HG02798 (cell line): ENCODE measurements around the gene MRPL49.

ENCODE experiments used
- ATAC-seq: cut with Tn5 transposase; IDR thresholded peaks from one replicate; pipeline ENCODE4 v1.9.1; 2021; ENCODE audit warnings: mild to moderate bottlenecking; ENCODE audit not compliant: unreplicated experiment, poor library complexity

The MRPL49 gene

GRCh38 chr11:65102142-65103095 is 19.7 kb upstream of the MRPL49 start:
- no peak for ATAC-seq

DNA sequence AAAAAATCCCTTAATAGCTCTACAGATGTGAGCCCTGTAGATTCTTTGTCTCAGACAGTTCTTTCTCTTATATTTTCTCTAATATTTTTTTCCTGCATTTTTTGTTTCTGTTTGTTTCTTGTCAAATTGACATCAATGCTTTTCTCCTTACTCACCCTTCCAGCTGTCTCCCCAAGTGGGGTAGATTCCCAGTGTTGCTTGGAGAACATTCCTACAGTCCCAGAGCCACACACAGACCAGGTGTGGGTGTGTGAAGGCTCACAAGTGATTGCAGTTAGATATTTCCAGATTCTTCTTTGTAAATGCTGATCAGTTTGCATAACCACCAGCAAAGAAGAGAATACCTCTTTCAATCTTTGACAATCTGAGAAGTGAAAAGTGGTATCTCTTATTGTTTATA is 18.6 kb upstream of the MRPL49 start:
- no peak for ATAC-seq

DNA sequence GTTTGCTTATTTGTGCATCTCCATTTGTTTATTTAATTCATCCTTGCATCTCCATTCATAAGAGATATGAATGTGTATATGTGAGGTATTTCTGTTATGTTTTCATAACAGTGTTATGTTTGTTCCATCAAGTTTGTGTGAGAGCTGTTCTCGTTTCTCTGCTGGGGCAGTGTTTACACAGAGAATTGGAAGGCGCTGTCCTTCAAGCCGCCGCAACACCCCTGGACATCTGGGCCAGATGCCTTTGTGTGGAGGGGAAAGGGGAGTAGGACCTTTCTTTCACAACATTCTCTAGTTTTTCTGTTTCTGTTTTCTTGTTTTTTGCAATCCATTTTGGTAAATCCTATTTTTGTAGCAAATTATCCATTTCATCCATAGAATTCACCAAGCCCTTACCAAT is 17.5 kb upstream of the MRPL49 start:
- no peak for ATAC-seq

DNA sequence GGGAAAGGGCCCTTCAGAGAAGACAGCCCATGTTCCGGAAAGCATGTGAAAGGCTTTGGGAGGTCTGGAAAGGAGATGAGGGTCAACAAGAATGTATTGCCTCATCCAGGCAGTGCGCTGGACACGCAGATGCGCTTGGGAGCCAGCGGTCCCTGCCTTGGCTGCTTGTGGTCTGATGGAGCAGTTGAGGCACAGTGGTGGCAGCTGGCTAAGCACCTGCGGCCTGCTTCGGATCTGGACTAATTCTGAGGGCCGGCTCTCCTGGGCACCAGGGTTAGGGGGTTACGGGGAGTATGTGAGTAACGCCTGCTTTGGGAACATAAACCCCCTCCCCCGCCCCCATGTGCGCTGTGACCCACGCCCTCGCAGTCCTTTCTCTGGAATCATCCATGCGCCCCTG is 15.0 kb upstream of the MRPL49 start:
- no peak for ATAC-seq

DNA sequence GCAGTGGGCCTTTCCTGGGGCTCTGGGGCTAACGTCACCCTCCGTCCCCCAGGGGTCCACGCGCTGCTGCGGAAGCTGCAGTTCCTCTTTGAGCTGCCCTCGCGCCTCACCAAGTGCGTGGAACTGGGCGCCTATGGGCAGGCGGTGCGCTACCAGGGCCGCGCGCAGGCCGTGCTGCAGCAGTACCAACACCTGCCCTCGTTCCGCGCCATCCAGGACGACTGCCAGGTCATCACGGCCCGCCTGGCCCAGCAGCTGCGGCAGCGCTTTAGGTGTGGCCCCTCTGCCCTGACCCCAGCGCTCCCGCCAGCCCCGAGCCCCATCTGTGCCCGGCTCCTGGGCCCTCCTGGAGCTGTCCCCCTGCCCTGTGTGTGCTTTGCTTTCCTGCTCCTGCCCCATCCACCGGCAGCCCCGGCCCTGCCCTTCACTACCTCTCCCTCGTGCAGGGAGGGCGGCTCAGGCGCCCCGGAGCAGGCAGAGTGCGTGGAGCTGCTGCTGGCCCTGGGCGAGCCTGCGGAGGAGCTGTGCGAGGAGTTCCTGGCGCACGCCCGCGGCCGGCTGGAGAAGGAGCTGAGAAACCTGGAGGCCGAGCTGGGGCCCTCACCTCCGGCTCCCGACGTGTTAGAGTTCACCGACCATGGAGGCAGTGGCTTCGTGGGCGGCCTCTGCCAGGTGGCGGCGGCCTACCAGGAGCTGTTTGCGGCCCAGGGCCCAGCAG is 14.2 kb upstream of the MRPL49 start:
- no peak for ATAC-seq

GRCh38 chr11:65108469-65109123 is 13.5 kb upstream of the MRPL49 start:
- ATAC-seq = no peak

DNA sequence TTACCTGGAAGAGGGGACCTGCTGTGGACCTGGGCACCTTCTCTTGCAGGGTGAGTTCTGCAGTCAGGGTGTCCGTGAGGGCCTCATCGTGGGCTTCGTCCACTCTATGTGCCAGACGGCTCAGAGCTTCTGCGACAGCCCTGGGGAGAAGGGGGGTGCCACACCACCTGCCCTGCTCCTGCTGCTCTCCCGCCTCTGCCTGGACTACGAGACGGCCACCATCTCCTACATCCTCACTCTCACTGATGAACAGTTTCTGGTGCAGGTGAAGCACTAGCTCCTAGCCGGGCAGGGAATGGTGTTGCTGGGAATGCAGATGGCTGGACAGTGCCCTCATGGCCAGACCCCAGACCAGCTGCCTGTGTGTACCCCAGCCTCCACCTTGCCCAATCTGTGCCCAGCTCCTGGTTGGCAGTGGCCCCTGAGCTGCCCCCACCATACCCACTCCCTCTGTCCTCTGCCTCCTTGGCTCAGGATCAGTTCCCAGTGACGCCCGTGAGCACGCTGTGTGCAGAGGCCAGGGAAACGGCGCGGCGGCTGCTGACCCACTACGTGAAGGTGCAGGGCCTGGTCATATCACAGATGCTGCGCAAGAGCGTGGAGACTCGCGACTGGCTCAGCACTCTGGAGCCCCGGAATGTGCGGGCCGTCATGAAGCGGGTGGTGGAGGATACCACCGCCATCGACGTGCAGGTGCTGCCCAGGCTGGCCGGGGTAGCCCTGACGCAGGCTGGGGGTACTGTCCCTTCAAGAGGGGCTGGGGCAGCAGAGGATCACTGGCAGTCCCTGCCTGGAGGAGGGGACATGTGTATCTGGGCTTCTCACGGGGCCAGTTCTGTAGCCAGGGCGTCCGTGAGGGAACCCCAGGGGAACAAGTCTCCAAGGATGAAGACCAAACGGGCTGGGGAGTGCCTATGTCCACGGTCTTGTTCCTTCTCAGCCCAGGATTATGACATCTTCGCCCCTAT is 12.6 kb upstream of the MRPL49 start:
- ATAC-seq = no peak

GRCh38 chr11:65110354-65110861 is 11.7 kb upstream of the MRPL49 start:
- peak; percentile 29 for ATAC-seq

- no peak for ATAC-seq
These were observed 10.9 kb upstream of the MRPL49 start for GRCh38 chr11:65111159-65111743.

DNA sequence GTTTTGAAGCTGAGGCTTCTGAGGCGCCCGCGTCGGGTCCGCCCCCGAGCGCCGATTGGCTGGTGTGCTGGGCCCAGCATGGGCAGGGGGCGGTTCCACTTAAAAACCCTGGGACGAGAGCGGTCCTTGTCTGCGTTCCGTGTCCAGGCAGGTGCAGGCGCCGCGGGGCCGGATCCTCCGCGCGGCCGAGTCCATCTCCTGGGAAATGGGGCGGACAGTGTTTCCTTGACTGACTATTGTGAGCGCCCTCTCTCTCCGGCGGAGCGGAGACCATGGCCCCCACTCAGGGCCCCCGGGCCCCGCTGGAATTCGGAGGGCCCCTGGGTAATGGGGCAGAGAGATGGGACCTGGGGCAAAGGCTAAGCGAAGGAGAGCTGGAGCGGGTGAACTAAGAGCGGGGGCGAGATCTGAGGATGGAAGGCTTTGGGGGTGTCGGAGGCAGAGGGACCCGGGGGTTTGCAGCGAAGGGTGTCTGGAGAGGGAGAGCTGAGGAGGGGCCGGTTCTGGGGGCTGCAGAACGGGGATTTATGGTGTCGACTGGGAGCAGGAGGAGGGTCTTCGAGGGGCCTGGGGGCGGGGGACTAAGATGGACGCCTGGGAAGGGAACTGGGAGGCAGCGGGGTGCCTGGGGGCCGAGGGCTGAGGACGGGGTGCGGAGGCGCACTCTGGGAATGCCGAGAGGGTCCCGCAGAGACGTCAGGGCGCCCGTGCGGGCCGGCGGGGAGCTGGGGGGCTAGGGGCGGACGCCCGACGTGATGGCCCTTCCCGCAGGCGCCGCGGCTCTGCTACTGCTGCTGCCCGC is 10.2 kb upstream of the MRPL49 start, which contains the start of gene TM7SF2:
TM7SF2 (plus strand) TSS at position 129 of the 802 bp plus-strand sequence; CDS start at position 273, 144 bp downstream.
- ATAC-seq = peak; percentile 77

- peak; percentile 34 for ATAC-seq
These were observed 9.4 kb upstream of the MRPL49 start for GRCh38 chr11:65112546-65113360.

DNA sequence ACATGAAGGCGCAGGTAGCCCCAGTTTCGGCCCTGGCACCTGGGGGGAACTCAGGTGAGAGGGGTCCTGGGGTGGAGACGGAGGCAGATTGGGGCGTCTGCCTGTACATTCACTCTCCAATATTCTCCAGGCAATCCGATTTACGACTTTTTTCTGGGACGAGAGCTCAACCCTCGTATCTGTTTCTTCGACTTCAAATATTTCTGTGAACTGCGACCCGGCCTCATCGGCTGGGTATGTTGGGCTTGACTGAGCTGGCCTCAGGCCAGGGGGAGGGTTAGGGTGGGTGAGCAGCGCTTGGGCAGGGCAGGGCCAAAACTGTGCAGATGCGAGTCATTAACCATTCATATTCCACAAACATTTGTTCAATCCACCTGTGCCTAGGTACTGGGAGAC is 8.8 kb upstream of the MRPL49 start:
- ATAC-seq = no peak

GRCh38 chr11:65113839-65114238 is 8.3 kb upstream of the MRPL49 start:
- ATAC-seq = no peak

DNA sequence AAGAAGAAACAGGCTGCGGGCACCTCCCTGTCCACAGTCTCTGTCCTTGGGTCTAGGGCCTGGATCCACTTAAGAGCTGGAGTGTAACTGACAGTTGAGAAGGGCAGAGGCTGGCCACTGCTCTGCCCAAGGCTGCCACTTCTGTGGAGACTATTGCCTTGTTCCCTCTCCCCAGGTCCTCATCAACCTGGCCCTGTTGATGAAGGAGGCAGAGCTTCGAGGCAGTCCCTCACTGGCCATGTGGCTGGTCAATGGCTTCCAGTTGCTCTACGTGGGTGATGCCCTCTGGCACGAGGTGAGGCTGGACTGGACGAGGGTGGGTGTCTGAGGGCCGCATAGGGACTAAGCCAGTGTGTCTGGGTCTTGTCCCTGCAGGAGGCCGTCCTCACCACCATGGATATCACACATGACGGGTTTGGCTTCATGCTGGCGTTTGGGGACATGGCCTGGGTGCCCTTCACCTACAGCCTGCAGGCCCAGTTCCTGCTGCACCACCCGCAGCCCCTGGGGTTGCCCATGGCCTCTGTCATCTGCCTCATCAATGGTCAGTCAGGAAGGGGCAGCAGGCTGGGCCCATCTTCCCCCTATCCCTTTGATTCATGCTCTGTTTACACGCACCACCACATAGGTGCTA is 7.5 kb upstream of the MRPL49 start:
- no peak for ATAC-seq

DNA sequence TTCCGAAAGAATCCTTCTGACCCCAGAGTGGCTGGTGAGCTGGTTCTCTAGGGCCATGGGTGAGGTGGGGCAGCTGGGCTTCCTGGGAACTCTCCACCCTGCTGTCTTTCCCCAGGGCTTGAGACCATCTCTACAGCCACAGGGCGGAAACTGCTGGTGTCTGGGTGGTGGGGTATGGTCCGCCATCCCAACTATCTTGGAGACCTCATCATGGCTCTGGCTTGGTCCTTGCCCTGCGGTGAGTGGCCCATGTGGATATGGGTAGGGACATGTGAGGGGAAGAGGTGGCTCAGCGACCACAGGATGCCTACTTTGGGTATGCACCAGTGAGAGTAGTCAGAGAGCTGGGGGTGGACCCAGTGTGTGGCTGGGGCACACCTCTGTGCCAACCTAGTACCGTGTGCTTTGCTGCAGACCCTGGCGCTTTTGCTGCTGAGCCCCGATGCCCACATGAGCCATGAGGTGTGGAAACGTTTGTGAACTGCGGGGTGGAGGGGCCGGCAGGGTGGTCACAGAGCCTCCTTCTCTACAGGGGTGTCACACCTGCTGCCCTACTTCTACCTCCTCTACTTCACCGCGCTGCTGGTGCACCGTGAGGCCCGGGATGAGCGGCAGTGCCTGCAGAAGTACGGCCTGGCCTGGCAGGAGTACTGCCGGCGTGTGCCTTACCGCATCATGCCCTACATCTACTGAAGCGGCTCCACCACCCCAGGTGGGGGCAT is 6.6 kb upstream of the MRPL49 start:
- no peak for ATAC-seq

DNA sequence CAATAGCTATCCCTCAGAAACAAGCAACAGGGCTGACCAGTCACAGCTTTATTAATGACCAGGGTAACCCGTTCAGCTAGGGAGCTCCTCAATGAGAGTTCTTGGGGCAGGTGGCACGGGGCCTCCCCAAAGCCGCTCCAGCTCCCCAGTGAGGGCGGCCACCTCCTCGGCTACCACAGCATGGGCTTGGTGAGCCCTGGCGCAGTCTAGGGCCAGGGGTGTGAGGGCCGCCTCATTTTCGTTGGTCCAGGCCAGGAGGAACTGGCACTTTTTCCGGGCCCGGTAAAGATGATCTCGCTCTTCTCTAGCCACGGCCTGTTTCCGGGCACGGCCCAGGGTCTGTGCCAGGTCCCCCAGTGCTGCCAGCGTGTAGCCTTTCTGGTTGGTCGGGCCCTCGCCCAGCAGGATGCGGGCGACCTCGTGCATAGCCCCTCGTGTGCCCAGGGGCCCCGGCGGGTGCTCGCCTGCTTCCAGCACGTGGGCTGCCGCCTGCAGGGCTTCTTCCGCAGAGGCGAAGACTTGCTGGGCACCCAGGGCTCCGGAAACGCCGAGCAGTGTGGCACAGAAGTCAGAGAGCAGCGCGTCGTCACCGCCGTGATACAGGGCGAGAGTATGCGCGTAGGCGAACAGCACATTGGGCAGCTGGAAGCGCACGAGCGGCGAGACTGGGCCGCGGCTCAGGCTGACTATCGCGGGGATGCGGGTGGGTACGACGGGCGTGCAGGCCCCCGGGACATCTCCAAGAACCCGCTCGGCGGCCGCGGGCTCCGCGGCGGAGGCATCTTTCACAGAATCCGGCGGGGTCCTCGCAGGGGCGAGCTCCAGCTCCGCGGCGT is 5.5 kb upstream of the MRPL49 start:
- no peak for ATAC-seq
